ENCODE results near the gene PFDN2.
"Not testable (repeated sequence)": the region's sequence is repeated elsewhere in the genome, so short reads cannot be mapped to it uniquely, and the experiment has no call there.

PFDN2 gene

DNA sequence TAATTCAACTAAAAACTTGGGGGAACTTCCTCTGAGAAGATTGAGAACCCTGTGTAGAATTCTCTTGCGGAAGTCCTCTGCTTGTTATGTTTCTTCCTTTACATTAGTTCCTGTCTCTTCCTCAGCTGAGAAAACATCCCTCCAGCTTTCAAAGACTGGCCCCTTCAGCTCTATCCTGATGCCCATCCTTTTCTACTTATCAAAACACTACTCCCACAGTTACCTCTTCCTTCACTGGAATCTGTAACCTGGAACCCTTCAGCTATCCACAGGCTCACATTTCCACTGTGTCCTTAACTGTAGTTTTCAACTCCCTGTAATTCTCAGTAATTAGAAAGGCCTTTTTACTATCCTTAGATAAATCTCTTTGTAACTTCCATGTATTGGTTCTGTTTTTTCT, 20.6 kb upstream of the PFDN2 start:
- no peak for DNase-seq (ENCODE audit: low read depth)

DNA sequence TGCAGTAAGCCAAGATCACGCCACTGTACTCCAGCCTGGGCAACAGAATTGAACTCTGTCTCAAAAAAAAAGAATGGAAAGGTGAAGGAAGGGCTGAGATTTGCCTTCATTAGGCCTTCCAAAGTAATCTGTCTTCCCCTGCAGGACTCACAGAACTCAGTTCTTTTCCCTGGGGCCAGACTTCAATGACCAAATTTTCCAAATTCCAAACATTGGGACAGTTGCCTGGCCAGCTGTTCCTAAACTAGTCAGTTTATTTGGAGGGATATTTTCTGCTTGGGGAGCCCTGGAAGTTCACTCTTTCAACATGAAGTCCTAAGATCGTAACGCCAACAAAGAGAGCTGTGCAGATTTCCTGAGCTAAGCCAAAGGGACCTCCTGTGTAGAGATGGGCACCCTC, 20.0 kb upstream of the PFDN2 start:
- DNase-seq (ENCODE audit: low read depth), result no peak

DNA sequence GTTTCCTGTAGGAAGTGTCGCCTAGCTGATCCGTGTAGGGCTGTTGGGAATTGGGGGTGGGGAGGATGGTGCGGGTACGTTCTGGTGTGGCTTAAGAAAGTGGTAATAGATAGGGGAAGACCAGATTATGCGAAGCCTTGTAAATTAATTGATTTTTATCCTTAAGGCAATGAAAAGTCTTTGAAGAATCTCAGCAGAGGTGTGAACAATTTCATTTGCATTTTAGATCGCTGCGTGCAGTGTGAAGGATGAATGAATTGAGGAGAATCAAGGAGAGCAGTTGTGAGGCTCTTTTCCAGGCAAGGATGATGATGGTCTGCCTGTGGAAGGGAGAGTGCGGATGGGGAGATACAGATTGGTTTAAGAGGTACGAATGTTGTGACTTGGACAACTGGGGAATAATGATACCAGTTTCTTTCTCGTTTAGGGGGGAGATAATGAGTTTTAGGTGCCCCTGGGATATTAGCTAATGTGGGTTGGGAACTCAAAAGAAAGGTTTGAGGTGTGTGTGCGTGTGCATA, 15.4 kb upstream of the PFDN2 start:
- DNase-seq (ENCODE audit: low read depth), result no peak

DNA sequence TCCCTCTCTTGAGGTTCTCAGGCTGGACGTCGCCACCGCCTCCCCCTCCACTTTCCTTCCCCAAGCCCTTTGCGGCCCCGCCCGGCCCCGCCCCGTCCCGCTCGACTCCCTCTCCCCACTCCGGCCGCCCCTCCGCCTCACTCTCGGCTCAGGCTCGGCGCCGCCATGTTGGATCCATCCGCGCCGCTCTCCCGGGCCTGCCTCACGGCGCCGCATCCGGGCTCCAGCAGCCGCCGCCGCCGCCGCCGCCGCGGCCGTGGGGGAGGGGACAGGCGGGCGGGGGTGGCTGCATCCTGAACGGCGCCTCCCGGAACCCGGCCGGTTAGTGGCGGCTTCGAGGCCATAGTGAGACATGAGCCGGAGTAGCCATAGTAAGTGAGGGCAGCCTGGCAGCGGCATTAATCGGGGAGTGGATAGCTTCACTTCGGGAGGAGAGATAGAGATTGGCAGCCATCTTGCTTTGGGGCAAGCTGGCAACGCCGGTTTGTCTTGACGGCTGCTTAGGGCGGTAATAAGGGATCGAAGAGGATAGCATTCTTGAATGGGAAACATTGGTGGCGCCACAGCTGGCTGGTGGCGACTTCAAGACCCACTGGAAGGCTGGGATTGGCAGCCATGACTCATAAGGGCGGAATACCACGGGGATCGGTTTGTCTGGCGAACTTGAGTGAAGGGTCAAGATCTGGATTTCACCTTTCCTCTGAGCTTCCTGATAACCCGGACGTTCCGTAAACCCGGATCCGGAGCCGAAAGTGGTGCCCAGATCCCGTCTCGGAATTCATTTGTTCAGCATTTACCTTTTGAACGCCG, 14.8 kb upstream of the PFDN2 start, which contains the start of gene DEDD:
Gene DEDD, minus strand, starts transcription at position 258 of the 810 bp plus-strand sequence. CDS start 8,205 bp downstream, outside the sequence.
- peak; percentile 82 for DNase-seq (ENCODE audit: low read depth)

DNA sequence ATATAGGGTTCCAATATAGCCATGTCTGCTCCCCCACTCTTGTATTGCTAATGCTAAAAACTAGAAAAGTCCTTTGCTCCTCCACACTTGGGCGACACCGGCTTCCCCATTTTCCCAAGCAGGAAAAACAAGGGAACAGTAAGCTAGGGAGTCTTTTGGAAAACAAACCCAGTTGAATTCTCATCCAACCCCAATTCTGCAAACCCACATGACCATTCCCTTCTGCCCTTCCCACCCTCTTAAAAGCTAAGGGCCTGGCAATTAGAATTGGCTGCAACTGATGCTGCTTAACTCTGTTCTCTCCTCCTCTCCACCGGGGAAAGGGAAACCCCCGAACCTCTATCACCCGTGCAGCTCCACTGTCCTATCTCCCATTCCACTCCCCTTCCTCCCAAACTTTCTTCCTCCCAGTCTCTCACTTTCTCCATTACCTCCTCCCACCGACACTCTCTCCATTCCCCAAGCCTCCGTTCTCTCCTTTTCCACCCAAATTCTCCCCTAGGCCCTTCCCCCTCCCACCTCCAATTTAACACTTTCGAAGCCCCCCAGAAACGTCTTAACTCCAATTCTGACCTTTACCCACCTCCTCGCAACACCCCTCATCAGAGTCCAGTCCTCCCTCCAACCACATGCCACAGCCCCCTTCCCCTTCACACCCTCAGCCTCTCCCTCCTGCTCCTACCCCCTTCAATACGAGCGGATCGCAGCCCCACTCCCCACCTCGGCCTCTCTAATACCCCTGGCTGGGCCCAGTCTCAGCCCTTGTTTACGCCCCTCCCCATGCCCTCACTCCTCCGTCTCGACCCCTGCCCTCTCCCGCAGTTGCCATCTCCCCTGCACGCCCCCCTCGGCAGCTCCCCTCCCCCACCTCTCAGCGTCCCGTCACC, 13.9 kb upstream of the PFDN2 start:
- DNase-seq (ENCODE audit: low read depth), result no peak

DNA sequence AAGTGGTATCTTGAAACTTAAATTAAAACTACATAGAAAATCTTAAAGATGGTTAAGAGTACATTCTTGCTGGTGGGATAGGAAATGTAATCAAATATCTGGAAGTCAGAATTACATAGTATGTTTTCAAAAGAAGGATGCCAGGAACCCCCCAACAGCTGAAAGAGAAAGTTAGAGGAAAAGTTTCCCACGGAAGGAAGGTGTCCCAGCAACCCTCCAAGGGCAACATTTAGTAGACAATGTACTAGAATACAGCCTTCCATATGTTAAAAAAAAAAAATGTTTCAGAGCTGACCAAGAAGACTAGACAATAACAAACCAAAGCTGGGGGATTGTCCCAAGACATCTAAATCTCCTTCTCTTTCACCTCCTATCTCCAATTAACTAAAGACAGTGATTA, 12.4 kb upstream of the PFDN2 start:
- DNase-seq (ENCODE audit: low read depth), result no peak

DNA sequence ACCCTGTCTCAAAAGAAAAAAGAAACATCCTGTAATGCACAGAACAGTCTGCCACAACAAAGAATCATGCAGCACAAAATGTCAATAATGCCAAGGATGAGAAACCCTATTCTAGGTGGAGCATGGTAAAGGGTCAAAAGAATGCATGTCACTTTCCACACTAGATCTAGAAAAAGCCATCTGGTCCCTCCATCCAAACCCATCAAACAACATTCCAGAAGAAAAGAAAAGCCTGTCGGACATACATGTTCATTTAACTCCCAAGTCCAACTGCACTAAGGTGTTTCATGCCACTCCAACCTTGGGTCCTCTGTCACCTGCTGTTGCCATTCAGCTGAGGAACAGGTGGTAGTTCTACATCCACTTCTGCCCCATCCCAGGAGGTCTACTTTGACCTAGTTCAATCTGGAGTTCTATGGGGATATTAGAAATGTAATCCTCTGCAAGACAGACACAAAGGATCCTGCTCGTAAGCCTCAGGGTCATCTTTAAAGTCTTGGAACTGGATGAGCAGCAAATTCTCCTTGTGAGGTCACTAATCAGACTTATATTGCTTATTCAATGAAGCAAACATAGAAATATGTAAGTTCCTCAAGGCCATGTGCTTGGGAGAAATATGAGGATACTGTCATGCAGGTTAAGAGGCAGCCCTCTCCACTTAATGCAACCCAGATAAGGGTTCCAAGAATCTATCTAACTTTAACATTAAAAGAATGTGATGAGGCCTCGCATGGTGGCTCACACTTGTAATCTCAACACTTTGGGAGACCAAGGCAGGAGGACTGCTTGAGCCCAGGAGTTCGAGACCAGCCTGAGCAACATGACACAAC, 11.0 kb upstream of the PFDN2 start:
- no peak for DNase-seq (ENCODE audit: low read depth)

DNA sequence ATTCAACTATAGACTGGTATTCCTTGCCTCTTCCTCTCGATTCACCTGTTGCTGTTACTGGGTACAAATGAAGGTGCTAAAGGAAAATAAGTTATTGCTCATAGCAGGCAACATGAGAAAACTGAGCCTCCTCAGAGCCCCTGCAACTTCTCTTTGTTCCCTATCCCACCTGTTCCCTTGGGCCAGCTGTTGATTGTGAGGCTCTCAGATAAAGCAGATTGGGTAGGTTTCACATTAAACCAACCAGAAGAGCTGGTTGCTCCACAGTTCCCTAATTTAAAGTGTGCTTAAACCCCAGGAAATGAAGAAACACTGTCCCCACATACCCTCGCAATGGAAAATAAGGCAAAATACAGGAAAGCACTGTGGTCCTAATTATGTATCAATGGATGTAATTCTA, 9.8 kb upstream of the PFDN2 start:
- DNase-seq (ENCODE audit: low read depth), result no peak

DNA sequence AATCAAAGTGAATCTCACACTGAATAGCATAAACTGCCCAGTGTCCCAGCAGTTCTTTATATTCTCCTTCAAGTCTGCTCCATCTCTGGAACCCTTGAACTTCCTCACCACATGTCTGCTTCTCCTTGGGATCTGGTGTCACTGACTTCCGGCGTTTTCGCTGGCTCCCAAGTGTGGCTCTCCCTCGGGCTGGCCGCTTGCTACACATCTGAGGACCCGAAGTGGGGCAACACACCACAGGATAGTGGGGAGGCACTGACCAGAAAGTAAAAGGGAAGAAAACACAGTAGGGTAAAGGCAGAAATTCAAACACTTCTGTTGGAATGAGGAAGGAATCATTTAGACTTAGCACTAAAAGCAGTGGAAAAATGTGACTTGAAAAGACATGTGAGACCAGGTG, 5.1 kb upstream of the PFDN2 start:
- no peak for DNase-seq (ENCODE audit: low read depth)

DNA sequence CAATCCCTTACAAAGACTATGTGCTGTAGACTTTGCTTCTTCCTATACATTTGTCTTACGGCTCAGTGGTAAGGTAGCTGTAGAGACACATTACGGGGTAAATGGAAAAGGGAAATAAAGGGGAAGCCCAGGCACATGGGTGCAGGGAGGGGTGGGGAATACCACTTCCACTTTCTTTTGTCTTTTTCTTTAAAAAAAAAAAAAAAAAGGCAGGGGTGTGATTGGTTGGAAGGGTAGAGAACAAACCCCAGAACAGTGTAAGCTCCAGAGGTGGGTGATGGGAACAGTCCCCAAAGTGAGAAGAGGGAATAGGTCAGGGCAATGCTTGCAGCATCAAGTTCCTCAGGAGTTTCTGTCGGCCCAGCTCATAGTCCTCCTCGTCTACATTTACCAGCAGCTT, 4.0 kb upstream of the PFDN2 start:
- DNase-seq (ENCODE audit: low read depth), result no peak

DNA sequence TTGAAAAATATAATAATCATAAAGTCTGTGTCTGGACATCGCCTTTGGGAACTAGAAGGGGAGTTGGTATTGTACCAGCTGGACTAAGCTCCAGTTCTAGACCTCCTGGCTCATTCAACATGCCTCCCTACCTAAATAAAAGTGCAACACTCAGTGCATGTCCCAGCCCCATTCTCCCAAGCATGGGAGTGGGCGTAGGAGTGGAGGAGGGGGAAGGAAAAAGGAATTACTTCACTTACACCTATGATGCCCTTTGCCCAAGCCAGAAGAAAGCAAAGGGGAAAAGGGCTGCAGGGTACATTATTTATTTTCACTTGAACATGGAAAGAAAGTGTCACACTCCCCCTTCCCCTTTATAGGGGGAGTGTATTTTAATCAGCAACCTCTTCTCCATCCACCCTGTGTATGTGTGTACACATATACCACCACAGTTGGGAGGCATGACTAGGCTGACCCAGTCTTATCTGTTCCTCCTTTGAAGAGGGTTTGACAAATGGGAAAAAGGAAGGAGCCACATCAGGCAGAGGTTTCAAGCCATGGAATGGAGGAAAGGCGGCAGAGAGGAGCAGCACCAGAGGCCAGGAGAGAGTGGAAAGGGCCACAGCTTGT, 3.3 kb upstream of the PFDN2 start:
- no peak for DNase-seq (ENCODE audit: low read depth)

DNA sequence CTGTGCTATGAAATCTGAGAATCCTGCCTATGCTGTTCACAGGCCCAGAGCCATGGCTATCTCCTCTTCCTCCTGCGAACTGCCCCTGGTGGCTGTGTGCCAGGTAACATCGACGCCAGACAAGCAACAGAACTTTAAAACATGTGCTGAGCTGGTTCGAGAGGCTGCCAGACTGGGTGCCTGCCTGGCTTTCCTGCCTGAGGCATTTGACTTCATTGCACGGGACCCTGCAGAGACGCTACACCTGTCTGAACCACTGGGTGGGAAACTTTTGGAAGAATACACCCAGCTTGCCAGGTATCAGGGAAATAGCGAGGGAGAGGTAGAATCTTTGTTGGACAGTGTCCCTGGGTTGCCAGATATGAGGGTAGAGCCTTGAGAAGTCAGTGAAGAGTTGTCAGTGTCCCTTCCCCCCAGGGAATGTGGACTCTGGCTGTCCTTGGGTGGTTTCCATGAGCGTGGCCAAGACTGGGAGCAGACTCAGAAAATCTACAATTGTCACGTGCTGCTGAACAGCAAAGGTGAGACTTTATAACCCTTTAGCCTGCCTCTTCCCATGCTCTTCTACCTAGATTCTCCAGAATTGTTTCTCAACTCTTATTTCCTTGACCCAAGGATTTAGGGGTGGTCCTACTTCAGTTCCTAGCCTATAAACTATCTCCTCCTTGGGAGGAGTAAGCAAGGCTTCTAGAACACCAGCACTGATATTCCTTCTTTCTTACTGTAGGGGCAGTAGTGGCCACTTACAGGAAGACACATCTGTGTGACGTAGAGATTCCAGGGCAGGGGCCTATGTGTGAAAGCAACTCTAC, 1.5 kb upstream of the PFDN2 start:
- DNase-seq (ENCODE audit: low read depth), result peak; percentile 39

DNA sequence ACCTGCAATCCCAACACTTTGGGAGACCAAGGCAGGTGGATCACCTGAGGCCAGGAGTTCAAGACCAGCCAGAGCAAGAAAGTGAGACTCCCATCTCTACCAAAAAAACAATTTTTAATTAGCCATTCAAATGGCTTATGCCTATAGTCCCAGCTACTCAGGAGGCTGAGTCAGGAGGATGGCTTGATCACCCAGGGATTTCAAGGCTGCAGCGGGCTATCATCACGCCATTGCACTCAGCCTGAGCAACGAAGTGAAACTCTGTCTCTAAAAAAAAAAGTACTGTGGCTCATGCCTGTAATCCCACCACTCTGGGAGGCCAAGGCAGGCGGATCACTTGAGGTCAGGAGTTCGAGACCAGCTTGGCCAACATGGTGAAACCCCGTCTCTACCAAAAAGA, 1.9 kb downstream of the PFDN2 start:
- DNase-seq (ENCODE audit: low read depth), result not testable (repeated sequence)

DNA sequence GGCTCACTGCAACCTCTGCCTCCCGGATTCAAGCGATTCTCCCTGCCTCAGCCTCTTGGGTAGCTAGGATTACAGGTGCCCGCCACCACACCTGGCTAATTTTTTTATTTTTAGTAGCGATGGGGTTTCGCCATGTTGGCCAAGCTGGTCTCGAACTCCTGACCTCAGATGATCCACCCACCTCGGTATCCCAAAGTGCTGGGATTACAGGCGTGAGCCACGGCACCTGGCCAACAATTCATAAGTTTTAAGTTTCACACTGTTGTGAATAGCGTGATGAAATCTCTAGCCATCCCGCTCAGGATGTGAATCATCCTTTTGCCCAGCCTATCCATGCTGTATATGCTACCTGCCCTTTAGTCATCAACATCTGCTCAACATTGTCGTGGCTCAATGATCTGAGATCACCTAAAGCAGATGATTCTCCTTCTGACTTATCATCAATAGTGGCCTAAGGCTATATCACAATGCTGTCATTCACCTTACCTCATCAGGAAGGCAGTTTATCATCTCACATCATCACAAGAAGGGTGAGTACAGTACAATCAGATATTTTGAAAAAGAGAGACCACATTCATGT, 2.6 kb downstream of the PFDN2 start:
- no peak for DNase-seq (ENCODE audit: low read depth)

DNA sequence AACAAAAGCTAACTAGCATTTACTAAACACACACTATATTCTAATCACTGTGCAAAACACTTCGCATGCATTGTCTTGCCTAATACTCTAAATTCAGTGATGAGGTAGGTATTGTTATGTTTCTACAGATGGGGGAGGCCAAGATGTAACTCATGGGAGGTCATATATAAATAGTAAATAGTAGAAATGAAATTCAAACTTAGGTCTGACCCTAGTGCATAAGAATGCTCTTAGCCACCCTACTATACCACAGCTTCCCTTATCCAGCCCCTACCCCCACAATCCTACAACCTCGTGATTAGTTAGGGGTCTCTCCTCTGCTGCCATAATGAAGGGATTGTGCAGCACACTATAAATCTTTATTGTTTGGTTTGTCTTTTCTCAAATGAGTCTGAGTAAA, 3.3 kb downstream of the PFDN2 start:
- no peak for DNase-seq (ENCODE audit: low read depth)

DNA sequence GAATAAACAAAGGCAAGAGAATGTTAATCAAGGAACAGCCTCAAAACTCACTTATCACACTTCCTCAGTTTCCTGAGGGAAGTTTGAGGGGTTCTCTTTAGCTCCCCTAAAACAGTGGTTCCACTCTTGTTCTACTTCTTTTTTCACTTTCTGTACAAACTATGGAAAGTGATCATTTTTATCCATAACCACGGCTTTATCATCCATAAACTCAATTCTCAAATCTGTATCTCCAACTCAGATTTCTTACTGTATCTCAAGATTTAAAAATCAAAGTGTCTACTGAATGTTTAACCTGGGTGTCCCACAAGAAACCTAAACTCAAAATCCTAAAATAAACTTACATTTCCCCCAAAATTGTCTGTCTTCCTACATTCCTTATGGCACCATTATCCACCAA, 3.9 kb downstream of the PFDN2 start:
- DNase-seq (ENCODE audit: low read depth), result no peak

DNA sequence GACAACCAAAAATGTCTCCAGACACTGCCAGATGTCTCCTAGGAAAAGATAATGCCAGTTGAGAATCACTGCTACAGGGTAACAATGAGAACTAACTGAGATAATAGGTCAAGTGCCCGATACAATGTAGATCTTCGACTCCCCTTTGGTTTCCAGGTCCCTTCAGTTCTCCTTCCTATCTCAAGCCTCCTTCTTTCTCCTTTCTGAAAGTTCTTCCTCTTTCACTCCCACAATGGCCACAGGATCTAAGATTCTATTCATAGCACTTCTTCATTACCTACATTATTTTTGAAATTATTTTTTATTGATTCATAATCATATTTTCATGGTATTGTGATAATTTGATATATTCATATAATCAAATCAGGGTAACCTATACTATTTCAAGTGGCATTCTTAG, 6.3 kb downstream of the PFDN2 start:
- no peak for DNase-seq (ENCODE audit: low read depth)

DNA sequence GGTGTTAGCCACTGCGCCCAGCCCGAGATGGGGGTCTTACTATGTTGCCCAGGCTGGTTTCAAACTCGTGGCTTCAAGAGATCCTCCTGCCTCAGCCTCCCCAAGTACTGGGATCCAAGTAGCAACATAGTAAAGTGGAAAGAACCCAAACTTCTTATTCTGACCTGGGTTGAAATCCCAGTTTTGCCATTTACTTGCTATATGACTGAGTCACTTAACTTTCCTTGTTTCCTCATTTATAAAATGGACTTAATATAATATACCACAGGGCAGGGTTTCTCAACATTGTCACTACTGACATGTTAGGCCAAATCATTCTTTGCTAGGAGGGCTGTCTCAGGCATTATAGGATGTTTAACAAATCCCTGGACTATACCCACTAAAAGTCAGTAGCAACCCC, 6.7 kb downstream of the PFDN2 start:
- DNase-seq (ENCODE audit: low read depth), result no peak

DNA sequence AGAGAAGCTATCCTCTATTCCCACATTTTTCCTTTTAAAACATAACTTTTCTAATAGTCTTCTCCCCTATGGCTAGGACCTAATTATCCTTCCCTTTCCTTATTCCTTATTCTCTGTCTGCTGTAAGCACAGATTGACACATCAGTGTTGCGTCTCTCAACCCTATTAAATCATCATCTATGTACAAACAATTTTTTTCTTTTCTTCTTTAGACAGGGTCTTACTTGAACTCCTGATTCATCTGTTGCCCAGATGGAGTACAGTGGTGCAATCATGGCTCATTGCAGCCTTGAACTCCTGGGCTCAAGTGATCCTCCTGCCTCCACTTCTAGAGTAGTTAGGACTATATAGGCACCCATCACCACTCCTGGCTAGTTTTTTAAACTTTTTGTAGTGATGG, 11.4 kb downstream of the PFDN2 start:
- no peak for DNase-seq (ENCODE audit: low read depth)

DNA sequence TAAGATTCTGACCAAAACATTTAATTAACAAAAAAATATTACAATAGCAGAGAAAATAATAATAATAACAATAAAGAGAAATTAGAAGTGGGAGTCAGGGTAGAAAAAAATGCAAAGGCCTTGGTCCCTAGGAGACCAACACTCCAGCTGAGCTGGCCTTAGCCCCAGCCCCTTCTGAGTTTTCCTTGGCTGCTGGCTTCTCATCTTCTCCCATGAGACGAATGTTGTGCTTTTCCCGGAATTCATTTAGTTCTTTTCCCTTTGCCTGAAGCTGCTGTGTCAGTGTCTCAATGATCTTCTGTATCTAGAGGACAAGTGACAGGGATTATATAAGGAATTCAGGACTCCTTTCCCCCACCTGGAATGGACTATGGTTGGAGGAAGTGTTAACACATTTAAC, 17.3 kb downstream of the PFDN2 start:
- DNase-seq (ENCODE audit: low read depth), result no peak

All from activated gamma-delta T cell treated with anti-CD3 and anti-CD28 coated beads, Interleukin-2, amount 50 U/mL, for 16 hours (primary cell).